Breast epithelium (tissue), 4 donors: ENCODE results near the gene NKX2-4. TPM values are rescaled to one million over a fixed set of nuclear protein-coding genes. Genes with fewer than 3 reads are reported as not detected.

ENCODE experiments used
- DNase-seq, 2 donors: peaks; one replicate each; pipeline ENCODE4 v3.0.0-alpha.2; 2019; ENCODE audit warnings: low spot score in 2 of 2
- H3K27ac ChIP-seq, 2 donors: fragments of 200-600 bp; sonication (generic) in 1 of 2; one replicate each; pipeline ENCODE4 v1.5.1; 2016 to 2019; ENCODE audit warnings: mild to moderate bottlenecking in 1 of 2
- H3K27me3 ChIP-seq, 2 donors: fragments of 200-600 bp; sonication (generic) in 1 of 2; one replicate each; pipeline versions ENCODE4 v1.5.1 to v1.6.0; 2017 to 2019; ENCODE audit warnings: control low read depth in 1 of 2, mild to moderate bottlenecking in 1 of 2
- H3K36me3 ChIP-seq: fragments of 200-600 bp; one replicate; pipeline ENCODE4 v1.5.1; 2019
- H3K4me1 ChIP-seq, 2 donors: fragments of 200-600 bp; sonication (generic); one replicate each; pipeline ENCODE4 v1.5.1; 2016 to 2019; ENCODE audit warnings: control low read depth in 1 of 2
- H3K4me3 ChIP-seq, 3 donors: fragments of 200-600 bp; sonication (generic); 1 replicate in 2 of 3; 2 replicates in 1 of 3; pipeline ENCODE4 v1.5.1; 2016 to 2019; ENCODE audit warnings: mild to moderate bottlenecking in 3 of 3, moderate library complexity in 2 of 3
- H3K9me3 ChIP-seq, 2 donors: fragments of 200-600 bp; sonication (generic) in 1 of 2; one replicate each; pipeline ENCODE4 v1.5.1; 2016 to 2019; ENCODE audit warnings: control low read depth in 1 of 2
- POLR2A ChIP-seq: fragments of 450-650 bp; IDR thresholded peaks from one replicate; pipeline ENCODE4 v1.6.1; 2016; ENCODE audit warnings: antibody characterized with exemption, mild to moderate bottlenecking, moderate library complexity
- POLR2AphosphoS5 ChIP-seq, 3 donors: sonication (generic); formaldehyde crosslinking; IDR thresholded peaks; one replicate each; pipeline ENCODE4 v1.6.1; 2017; ENCODE audit warnings: antibody characterized with exemption in 3 of 3
- intact Hi-C: fragments of 100-400 bp; cut with DNase I; formaldehyde crosslinking; loops from one replicate; pipeline ENCODE4 v1.15.1; 2023; ENCODE audit warnings: low total_unique reads
- total RNA-seq, 3 donors: library from RNA; depleted of rRNA; stranded (reverse); fragments of >200 nt; gene quantifications; one replicate each; pipeline ENCODE4 v1.1.0, GENCODE V29; 2016
- TF ChIP-seq, protein P1 (sequence below), 3 donors: fragments of 450-650 bp; IDR thresholded peaks; one replicate each; pipeline ENCODE4 v1.5.1; 2016 to 2017; ENCODE audit warnings: antibody characterized with exemption in 3 of 3, mild to moderate bottlenecking in 3 of 3, moderate library complexity in 3 of 3

The NKX2-4 gene
- total RNA-seq, result not detected

GRCh38 chr20:21397341-21398108 is at the start of gene NKX2-4:
Gene NKX2-4, minus strand, starts transcription at chr20:21397526. Its CDS starts 127 bp downstream, at chr20:21397399.
- Histone ChIP-seq H3K4me3 (peak within 1 kb of the TSS in 2 of 3 donors; percentile 19 to 57), H3K9me3 (no peaks in the 10 kb centered on the region), H3K27ac (no peak within 1 kb of the TSS), H3K36me3 (no peaks in the 10 kb centered on the region), H3K27me3 (peaks cover 14 to 86% of the 10 kb centered on the region in 2 donors), H3K4me1 (peaks cover 0 to 8% of the 10 kb centered on the region in 2 donors)
- no peak for DNase-seq
- intact Hi-C loops, result no loop called here
- TF ChIP-seq POLR2A (no peak), POLR2AphosphoS5 (IDR thresholded peaks at IDR 0.05) (no peak)
- TF ChIP-seq, protein P1, sequence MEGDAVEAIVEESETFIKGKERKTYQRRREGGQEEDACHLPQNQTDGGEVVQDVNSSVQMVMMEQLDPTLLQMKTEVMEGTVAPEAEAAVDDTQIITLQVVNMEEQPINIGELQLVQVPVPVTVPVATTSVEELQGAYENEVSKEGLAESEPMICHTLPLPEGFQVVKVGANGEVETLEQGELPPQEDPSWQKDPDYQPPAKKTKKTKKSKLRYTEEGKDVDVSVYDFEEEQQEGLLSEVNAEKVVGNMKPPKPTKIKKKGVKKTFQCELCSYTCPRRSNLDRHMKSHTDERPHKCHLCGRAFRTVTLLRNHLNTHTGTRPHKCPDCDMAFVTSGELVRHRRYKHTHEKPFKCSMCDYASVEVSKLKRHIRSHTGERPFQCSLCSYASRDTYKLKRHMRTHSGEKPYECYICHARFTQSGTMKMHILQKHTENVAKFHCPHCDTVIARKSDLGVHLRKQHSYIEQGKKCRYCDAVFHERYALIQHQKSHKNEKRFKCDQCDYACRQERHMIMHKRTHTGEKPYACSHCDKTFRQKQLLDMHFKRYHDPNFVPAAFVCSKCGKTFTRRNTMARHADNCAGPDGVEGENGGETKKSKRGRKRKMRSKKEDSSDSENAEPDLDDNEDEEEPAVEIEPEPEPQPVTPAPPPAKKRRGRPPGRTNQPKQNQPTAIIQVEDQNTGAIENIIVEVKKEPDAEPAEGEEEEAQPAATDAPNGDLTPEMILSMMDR (IDR thresholded peaks at IDR 0.05), result no peak

DNA sequence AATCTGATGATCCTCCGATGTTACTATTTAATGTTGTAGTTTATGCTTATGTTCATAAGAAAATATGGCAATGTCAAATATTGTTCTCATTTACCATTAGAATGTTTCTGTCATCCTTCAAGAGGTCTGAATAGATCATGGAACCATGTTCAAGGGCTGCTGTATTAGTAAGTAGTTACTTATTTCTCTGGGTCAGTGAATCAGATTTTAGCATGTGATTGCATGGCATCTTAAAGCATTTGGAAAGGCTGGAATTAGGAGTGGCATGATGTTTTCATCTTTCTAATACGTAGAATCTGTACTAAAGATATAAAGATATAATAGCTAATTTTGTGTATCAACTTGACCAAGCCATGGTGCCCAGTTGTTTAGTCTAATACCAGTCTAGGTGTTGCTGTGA is 40.5 kb upstream of the NKX2-4 start:
- H3K27me3 ChIP-seq, result peaks cover 0 to 13% of the 10 kb centered on the region in 2 donors
- intact Hi-C loops, result no loop called here
- TF ChIP-seq POLR2AphosphoS5 (IDR thresholded peaks at IDR 0.05) (no peak), POLR2A (no peak)
- TF ChIP-seq, protein P1 (IDR thresholded peaks at IDR 0.05), result no peak

GRCh38 chr20:21437248-21437647 is 39.9 kb upstream of the NKX2-4 start:
- intact Hi-C loops, result no loop called here
- no peaks in the 10 kb centered on the region for H3K9me3 ChIP-seq
- no peaks in the 10 kb centered on the region for H3K36me3 ChIP-seq
- H3K4me3 ChIP-seq, result no peak overlapping the region
- peaks cover 0 to 13% of the 10 kb centered on the region in 2 donors for H3K27me3 ChIP-seq
- H3K27ac ChIP-seq, result no peak overlapping the region
- DNase-seq, result no peak
- no peaks in the 10 kb centered on the region for H3K4me1 ChIP-seq
- TF ChIP-seq POLR2AphosphoS5 (IDR thresholded peaks at IDR 0.05), result no peak
- no peak for TF ChIP-seq POLR2A
- TF ChIP-seq, protein P1 (IDR thresholded peaks at IDR 0.05), result no peak

More for the DNA sequence above, 40.5 kb upstream of the NKX2-4 start:
- Histone ChIP-seq H3K27ac (no peak overlapping the region), H3K4me1 (no peaks in the 10 kb centered on the region), H3K9me3 (no peaks in the 10 kb centered on the region), H3K4me3 (no peak overlapping the region), H3K36me3 (no peaks in the 10 kb centered on the region)
- no peak for DNase-seq

DNA sequence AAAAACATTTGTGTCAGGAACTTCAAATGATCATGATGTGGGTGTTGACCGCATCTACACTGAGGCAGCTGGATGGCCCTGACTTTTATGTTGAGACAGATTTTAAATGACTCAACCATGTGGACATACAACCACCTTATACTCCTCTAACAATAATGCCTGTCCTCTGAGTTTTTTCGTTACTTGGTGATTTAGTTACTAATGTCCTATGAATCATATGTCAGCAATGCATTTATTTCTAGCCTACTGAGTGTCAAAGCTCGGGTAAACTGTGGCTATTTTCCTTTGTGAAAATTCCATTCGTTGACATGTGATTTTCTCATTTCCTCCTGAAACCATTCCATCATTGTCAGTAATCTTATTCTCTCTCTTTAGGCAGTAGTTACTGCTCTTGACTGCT is 38.9 kb upstream of the NKX2-4 start:
- H3K4me3 ChIP-seq, result no peak overlapping the region
- peaks cover 0 to 13% of the 10 kb centered on the region in 2 donors for H3K27me3 ChIP-seq
- no peaks in the 10 kb centered on the region for H3K9me3 ChIP-seq
- no peaks in the 10 kb centered on the region for H3K4me1 ChIP-seq
- no peak for DNase-seq
- H3K27ac ChIP-seq, result no peak overlapping the region
- intact Hi-C loops, result no loop called here
- TF ChIP-seq POLR2AphosphoS5 (IDR thresholded peaks at IDR 0.05) (no peak), POLR2A (no peak)
- TF ChIP-seq, protein P1 (IDR thresholded peaks at IDR 0.05), result no peak
- no peaks in the 10 kb centered on the region for H3K36me3 ChIP-seq

GRCh38 chr20:21435576-21435975 is 38.2 kb upstream of the NKX2-4 start:
- Histone ChIP-seq H3K36me3 (no peaks in the 10 kb centered on the region), H3K9me3 (no peaks in the 10 kb centered on the region), H3K27ac (no peak overlapping the region), H3K4me3 (no peak overlapping the region), H3K4me1 (no peaks in the 10 kb centered on the region), H3K27me3 (peaks cover 0 to 13% of the 10 kb centered on the region in 2 donors)
- no peak for TF ChIP-seq POLR2AphosphoS5 (IDR thresholded peaks at IDR 0.05)
- TF ChIP-seq POLR2A, result no peak
- TF ChIP-seq, protein P1 (IDR thresholded peaks at IDR 0.05), result no peak
- intact Hi-C loops, result no loop called here
- no peak for DNase-seq
